GM18867 (cell line): ENCODE results near the gene CLEC1A.

ENCODE experiments used
- ATAC-seq: cut with Tn5 transposase; IDR thresholded peaks from one replicate; pipeline ENCODE4 v1.9.1; 2021; ENCODE audit warnings: mild to moderate bottlenecking, moderate library complexity; ENCODE audit not compliant: unreplicated experiment

Gene CLEC1A, protein sequence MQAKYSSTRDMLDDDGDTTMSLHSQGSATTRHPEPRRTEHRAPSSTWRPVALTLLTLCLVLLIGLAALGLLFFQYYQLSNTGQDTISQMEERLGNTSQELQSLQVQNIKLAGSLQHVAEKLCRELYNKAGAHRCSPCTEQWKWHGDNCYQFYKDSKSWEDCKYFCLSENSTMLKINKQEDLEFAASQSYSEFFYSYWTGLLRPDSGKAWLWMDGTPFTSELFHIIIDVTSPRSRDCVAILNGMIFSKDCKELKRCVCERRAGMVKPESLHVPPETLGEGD

DNA sequence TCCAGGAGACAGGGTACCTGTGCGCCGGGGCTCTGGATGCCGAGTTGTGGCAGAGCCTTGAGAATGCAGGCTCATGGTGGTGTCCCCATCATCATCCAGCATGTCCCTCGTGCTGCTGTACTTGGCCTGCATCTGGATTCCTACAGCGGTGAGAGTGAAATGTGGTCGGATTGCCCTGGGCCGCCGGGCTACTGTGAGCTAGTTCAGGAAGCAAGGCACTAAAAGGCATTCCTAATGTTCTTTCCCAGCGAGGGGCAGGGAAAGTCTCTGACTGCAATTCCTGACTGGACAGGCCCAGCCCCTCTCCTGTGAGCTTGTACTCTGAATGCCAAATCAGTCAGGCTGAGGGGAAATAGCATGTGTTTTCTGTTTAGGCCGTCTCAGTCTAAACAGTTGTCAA, at the start of gene CLEC1A:
CLEC1A (minus strand) TSS at position 195 of the 400 bp plus-strand sequence; CDS start at position 132, 63 bp downstream.
- no peak for ATAC-seq

DNA sequence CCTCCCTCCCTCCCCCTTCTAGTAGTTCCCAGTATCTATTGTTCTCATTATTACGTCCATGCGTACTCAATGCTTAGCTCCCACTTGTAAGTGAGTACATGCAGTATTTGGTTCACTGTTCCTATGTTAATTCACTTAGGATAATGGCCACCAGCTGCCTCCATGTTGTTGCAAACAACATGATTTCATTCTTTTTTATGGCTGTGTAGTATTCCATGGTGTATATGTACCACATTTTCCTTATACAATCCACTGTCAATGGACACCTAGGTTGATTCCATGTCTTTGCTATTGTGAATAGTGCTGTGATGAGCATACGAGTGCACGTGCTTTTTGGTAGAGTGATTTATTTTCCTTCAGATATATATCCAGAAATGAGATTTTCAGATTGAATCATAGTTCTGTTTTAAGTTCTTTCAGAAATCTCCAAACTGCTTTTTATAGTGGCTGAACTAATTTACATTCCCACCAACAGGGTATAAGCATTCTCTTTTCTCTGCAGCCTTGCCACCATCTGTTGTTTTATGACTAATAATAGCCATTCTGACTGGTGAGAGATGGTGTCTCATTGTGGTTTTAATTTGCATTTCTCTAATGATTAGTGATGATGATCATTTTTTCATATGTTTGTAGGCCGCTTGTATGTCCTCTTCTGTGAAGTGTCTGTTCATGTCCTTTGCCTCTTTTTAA, 49.1 kb upstream of the CLEC1A start:
- peak; percentile 87 for ATAC-seq

DNA sequence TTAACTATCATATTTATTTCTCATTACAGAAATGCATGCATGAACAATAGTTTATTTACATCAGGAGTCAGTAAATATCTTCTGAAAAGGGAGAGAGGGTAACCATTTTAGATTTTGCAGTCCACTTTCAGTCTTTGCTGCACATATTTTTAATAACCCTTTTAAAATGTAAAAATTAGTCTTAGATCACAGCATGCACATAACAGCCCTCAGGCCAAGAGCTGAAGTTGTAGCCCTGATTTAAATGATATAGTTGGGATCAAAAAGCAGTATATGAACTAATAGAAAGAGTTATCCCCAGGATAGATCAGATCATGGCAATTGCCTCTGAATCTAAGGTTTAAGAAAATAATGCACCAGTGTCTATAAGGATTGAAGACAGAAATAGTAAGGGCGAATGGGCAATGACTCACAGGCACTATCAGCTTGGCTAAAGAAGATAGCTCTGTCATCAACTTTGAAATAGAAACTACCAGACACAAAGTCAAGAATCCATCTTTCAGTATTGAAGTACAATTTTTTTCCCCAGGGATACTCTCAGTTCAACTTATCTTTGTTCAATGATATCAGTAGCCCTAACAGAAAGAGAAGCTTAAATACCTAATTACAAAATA, 44.3 kb upstream of the CLEC1A start:
- ATAC-seq = no peak

DNA sequence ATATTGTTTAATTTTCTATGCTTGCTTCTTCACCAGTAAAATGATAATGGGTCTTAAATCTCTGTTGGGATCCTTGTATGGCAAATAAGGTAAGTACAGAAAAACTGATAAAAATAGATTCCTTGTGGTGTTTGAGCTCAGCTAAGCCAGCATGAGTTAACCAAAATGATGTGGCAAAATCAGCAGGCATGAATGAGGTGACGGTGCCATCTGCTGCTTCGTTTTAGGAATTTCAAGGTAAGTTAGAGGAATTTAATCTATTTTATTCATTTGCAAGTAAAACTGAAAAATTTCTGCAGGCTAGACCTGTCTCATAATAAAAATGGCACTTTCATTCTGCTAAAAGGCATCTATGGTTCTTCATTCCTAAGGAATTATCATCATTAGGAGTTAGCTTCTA, 41.2 kb upstream of the CLEC1A start:
- ATAC-seq = no peak

DNA sequence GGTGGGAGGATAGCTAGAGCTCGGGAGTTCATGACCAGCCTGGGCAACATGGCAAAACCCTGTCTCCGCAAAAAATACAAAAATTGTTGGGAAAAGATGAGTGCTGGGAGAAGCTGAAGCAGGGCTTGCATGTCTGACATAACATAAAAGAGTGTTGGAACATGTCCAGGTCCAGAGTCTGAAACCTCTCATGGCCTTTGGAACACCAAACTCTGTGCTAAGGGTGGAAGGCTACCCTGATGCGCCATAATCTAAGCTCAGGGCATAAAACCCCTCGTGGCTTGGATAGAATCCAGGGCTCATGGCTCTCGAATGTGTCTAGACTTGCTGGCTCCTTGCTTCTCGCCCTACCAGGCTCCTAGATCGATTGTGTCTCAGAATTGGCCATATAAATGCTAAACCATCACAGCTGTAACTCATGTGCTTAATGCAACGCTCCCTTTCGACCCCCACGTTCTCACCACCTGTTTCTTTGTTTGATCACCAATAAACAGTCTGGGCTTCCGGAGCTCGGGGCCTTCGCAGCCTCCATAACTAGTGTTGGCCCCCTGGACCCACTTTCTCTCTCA, 37.9 kb upstream of the CLEC1A start:
- no peak for ATAC-seq

DNA sequence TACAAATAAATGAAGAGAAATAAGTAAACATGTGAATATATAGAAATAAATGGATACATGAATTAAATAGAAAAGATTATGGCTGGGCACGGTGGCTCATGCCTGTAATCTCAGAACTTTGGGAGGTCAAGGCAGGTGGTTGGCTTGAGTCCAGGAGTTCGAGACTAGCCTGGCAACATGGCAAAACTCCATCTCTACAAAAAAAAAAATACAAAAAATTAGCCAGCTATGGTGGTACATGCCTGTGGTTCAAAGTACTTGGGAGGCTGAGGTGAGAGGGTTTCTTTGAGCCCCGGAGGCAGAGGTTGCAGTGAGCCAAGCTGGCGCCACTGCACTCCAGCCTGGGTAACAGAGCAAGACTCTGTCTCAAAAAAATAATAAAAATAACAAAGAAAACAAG, 36.3 kb upstream of the CLEC1A start:
- no peak for ATAC-seq

DNA sequence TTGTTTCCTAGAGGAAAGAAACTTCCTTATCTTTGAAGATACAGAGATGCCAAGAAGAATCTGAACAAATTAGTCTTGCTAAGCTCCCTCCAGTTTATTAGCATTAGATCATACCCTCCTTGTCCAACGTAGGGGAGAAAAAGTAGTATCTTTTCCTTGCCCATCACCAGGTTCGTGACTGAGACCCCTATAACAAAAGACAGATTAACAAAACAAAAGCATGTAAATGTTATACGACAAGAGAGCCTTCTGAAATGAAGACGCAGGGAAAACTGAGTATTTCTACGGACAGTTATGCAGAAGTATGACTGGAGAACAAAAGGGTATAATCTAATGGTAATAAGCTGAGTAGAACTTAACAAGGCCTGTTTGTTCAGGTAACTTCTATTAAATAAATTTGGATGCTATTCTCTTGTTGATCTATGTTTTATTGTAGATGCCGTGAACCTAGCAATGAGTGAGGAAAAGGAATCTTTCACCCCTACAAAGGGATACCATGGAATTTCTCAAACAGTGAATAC, 34.1 kb upstream of the CLEC1A start:
- no peak for ATAC-seq

DNA sequence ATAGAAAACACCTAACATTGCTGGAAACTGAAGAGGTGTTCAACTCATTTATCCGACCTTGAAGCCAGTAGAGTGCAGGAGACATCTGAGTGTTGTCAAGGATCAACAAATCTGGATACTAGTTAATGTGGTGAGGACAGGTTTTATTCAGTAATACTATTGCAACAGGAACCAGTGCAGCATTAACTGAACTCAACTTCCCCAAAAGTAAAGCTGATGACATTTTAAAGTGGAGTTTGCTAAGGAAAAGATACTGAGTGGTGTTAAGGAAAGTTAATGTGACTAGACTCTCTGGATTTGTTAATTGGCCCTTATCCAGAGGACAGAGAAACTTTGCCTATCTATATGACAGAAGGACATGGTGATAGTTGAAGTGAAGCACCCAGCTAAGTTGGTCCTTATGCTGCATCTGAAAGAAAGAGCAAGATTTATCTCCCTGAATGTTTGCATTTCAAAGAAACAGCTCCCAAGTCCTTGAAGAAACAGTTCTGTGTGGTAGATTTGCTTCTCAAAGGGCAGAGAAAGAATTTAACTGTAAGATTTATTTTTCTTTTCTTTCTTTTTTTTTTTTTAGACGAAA, 32.4 kb upstream of the CLEC1A start:
- no peak for ATAC-seq

DNA sequence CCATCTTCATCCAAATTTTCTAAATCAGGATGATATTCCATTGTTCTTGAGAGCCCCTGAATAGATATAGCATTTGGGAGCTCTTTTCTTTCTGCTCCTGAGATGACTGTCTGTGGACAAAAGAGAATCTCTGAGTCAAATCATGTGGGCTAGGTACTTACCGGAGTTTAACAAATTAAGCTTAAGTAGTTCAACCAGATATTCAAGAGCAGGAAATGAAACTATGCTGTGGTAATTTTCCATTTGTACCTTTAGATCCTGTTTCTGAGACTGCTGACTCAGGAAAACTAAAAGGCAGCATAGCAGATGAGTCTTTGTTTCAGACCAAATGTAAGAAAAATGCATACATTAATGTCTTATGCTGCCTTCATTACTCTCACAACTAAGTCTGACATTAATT, 31.3 kb upstream of the CLEC1A start, which contains the start of gene CLEC7A:
CLEC7A (minus strand) TSS at position 158 of the 400 bp plus-strand sequence; CDS start at position 41, 117 bp downstream.
- ATAC-seq = peak; percentile 85

DNA sequence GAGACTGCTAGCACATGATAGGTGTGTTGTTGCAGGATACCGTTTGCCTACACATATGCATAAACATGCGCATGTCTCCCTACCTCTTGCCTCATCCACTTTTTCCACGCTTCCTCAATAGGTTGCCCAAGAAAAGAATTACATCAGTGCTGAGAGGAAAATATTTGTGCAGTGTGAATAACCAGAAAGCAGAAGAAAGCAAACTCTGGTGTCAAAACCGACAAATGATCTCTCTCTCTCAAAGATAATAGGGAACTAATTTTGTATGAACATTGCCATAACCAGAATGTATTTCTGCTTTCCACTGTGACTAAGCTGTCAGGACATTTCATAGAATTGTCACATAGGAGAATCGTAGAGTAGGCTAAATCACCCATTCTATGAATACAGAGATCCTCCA, 29.9 kb upstream of the CLEC1A start:
- no peak for ATAC-seq

DNA sequence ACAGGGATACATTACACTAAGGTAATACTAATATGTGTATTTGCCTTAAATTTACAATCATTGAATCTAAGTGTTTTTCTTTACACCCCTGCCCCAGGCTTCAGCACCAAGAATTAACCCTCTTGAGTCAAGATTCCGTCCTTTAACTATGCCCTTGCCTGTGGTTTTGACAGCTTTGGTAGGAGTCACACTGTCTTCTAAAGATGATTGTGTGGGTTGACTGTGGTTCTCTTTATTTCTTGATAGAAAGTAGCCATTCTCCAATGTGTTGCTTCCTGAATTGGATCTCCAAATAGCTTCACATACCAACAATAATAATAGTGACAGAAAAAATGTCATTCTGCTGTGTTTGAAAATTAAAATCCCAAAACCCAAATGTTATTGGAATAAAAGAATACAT, 27.6 kb upstream of the CLEC1A start:
- ATAC-seq = no peak

DNA sequence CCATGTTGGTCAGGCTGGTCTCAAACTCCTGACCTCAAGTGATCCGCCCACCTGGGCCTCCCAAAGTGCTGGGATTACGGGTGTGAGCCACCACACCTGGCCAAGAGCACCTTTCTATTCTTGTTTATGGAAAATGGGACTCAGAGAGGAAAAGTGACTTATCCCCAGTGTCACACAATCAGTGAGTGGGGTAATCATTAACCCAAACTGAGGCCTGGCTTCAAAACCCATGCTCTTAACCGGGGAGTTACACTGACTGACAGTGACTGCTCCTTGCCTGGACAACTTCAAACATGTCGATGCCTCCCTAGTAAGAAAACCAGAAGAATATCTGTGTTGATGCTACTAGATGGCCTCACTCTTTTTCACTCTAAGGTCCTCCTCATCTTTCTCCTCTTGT, 23.9 kb upstream of the CLEC1A start:
- ATAC-seq = no peak

DNA sequence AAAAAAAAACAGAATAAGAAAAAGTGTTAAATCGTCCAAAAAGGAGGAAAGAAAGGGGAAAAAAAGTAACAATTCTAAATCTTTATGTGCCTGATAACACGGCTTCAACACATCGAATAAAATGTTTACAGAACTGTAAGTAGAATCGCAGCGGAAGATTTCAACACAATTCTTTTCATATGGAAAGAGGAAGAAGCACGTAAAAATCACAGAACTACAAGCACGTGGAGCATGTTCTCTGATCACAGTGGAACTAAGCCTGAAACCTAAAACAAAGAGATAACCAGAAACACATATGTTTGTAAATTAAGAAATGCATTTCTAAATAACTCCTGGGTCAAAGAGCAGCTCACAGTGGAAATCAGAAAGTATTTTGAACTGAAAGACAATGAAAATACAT, 22.5 kb upstream of the CLEC1A start:
- no peak for ATAC-seq

DNA sequence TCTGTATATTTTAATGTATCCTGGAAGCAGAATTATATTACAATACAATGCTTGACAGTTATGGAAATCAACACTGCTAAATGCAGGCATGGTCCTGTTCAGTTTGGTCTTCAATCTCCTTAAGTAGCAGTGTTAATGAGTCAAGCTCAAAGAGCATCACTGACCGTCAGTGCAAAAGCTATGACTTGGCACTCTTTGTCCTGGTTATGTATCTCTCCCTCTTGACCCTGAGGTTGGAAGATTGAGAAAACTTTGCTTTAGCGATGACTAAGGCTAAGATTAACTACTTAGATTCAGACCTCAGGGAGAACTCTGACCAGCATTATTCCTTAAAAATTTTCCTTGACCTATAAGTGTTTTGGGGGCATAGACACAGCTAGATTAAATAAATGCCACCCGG, 20.3 kb upstream of the CLEC1A start:
- ATAC-seq = no peak

DNA sequence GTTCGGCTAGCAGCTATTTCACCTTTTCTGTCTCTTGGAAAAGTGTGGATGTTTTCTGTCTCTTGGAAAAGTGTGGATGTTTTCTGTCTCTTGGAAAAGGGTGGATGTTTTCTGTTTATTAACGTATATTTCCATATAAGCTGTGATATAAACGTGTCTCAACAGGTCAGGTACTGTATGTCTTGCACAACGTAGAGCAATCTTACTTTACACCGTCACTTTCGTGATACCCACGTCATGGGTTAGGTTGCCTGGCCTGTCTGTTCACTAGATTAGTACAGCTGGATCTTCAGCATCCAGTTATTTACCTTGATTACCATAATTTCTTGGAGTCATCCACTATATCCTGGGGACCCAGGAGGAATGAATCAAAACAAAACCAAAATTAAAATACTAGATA, 17.1 kb upstream of the CLEC1A start:
- ATAC-seq = no peak

DNA sequence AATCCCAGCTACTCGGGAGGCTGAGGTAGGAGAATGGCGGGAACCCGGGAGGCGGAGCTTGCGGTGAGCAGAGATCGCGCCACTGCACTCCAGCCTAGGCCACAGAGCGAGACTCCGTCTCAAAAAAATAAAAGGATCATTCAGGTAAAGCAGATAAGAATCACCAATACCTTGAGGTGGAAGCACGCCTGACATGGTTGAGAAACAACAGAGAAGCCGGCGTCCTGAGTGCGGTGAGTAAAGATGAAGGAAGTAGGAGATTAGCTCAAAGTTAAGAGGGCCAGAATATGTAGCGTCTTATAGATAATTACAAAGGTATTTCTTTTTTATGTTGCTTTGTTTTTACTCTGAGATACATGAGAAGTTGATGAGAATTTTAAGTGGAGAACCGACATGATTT, 16.5 kb upstream of the CLEC1A start:
- no peak for ATAC-seq

DNA sequence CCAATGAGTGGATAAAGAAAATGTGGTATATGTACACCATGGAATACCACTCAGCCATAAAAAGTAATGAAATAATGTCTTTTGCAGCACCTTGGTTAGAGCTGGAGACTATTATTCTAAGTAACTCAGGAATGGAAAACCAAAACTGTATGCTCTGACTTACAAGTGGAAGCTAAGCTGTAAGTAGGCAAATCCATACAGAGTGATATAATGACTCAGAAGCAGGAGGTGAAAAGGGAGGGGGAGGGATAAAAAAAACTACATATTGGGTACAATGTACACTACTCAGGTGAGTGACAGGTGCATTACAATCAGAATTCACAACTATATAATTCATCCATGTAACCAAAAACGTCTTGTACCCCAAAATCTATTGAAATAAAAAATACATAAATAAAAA, 15.1 kb upstream of the CLEC1A start:
- no peak for ATAC-seq

DNA sequence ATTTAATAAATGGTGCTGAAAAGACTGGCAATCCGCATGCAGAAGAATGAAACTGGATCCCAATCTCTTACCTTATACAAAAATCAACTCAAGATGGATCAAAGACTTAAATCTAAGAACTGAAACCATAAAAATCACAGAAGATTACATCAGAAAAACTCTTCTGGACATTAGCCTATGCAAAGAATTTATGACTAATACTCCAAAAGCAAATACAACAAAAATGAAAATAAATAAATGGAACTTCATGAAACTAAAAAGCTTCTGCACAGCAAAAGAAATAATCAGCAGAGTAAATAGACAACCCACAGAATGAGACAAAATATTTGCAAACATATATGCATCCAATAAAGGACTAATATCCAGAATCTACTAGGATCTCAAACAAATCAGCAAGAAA, 14.3 kb upstream of the CLEC1A start:
- ATAC-seq = no peak

DNA sequence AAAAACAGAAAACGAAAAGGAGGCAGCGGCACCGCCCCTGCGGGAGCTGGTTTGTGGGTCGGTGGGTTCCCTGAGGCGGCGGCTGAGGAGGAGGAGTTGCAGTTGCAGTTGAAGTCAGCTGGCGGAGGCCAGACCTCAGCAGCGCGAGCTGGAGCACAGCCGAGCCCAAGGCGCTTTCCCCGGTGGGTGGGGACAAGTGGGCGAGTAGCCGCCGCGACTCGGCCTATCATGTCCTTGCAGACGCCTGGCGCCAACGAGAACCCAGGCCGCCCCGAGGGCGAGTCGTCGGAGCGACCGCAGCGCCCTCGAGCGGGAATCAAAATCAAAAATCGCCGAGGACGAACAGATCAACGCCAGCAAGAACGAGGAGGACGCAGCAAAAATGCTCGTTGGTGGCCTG, 12.7 kb upstream of the CLEC1A start:
- no peak for ATAC-seq

DNA sequence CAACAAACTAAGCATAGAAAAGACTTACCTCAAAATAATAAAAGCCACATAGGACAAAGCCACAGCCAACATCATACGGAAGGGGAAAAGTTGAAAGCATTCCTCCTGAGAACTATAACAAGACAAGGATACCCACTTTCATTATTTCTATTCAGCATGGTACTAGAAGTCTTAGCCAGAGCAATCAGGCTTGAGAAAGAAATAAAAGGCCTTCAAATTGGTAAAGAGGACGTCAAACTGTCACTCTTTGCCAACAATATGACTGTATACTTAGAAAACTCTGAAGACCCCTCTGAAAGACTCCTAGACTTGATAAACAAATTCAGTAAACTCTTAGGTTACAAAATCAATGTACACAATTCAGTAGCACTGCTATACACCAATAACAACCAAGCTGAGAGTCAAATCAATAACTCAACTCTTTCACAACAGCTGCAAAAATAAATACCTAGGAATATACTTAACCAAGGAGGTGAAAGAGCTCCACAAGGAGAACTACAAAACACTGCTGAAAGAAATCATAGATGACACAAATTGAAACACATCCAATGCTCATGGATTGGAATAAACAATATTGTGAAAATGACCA, 11.6 kb upstream of the CLEC1A start:
- ATAC-seq = no peak

DNA sequence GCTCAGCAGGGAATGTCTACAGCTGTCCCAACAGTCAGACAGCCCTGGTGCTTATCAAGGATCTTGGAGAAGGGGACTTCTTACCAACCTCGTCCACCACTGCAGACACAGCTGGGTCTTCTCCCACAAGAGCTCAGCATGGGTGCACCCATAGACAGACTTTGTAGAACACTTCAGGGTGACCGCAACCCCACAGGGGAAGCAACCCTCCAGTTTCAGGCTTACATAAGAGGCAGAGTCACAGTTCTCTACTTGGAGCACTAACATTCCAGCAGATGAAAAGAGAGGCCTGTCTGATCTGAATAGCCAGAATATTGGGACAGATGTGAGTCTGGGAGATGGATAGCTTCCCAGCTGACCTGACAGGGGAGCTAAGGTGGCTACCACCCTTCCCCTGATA, 3.5 kb upstream of the CLEC1A start:
- no peak for ATAC-seq
